ENCODE results near the gene SBK3. TPM values are rescaled to one million over a fixed set of nuclear protein-coding genes. Genes with fewer than 3 reads are reported as not detected.

The SBK3 gene
- total RNA-seq, 1 experiment from 2014 or later, result not detected

DNA sequence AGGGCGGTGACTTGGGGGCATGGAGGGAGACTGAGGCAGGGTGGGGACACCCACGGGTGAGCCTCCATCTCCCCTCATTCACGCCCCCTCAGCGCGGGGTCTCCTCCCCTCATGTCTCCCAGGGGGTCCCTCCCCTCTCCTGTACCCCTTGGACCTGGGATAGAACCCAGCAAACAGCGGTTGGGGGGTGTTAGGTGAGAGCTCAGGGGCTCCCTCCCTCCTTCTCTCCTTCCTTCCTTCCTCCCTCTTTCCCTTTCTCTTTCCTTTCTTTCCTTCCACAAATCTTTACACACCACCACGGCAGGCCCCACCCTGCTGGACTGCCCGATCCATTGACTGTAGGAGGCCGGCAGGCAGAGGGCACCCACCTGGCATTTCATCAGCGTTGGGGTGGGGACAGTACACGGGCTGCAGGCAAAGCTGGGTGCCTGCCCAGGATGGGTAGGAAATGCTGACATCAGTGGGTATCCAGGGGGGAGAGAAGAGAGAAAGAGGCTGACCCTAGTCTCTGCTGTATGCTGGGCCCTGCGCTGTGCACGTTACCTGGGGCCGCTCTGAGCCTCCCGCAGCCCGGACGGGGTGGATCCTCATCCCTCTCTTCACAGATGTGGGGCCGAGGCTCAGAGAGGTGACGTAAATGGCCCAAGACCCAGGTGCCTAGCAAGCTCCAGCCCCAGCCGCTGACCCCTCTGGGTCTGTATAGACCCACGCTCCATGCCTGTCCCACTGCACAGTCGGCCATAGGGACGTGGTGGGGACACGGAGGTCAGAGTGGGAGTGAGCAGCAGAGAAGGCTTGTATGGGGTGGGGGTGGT lies 53.6 kb downstream of the SBK3 start:
- no peak for DNase-seq (ENCODE audit: low read depth)

Other genes with a start within 250 kb of the SBK3 start
- not detected in 2 replicates for gene TMEM150B, start 220.2 kb downstream of the SBK3 start, total RNA-seq (2014; rRNA removed; shearing (Covaris generic))
- gene KMT5C, start 205.7 kb downstream of the SBK3 start, total RNA-seq (2014; rRNA removed; shearing (Covaris generic)), result 2.4 and 5.8 TPM in 2 replicates
- not detected in 2 replicates for gene COX6B2, start 190.8 kb downstream of the SBK3 start, total RNA-seq (2014; rRNA removed; shearing (Covaris generic))
- gene GARIN5B, start 182.3 kb downstream of the SBK3 start, total RNA-seq (2014; rRNA removed; shearing (Covaris generic)), result not detected in 2 replicates
- 52.7 and 56.0 TPM in 2 replicates for gene IL11, start 175.1 kb downstream of the SBK3 start, total RNA-seq (2014; rRNA removed; shearing (Covaris generic))
- not detected in 2 replicates for gene TMEM190, start 168.7 kb downstream of the SBK3 start, total RNA-seq (2014; rRNA removed; shearing (Covaris generic))
- gene TMEM238, start 161.3 kb downstream of the SBK3 start, total RNA-seq (2014; rRNA removed; shearing (Covaris generic)), result 1.1 and 1.3 TPM in 2 replicates
- gene RPL28, start 159.6 kb downstream of the SBK3 start, total RNA-seq (2014; rRNA removed; shearing (Covaris generic)), result 733 and 1,703 TPM in 2 replicates
- gene UBE2S, start 137.8 kb downstream of the SBK3 start, total RNA-seq (2014; rRNA removed; shearing (Covaris generic)), result 646 and 1,047 TPM in 2 replicates
- gene SHISA7, start 102.2 kb downstream of the SBK3 start, total RNA-seq (2014; rRNA removed; shearing (Covaris generic)), result not detected in 2 replicates
- 82.1 and 89.8 TPM in 2 replicates for gene ISOC2, start 83.9 kb downstream of the SBK3 start, total RNA-seq (2014; rRNA removed; shearing (Covaris generic))
- gene C19orf85, start 80.8 kb downstream of the SBK3 start, total RNA-seq (2014; rRNA removed; shearing (Covaris generic)), result 0.10 TPM in 1 of 2 replicates, not detected in the other
- 2.4 and 4.6 TPM in 2 replicates for gene ZNF628, start 68.9 kb downstream of the SBK3 start, total RNA-seq (2014; rRNA removed; shearing (Covaris generic))
- 27.4 and 31.7 TPM in 2 replicates for gene NAT14, start 60.4 kb downstream of the SBK3 start, total RNA-seq (2014; rRNA removed; shearing (Covaris generic))
- gene SSC5D, start 57.1 kb downstream of the SBK3 start, total RNA-seq (2014; rRNA removed; shearing (Covaris generic)), result 0.05 and 0.07 TPM in 2 replicates
- gene SBK2, start 8.4 kb downstream of the SBK3 start, total RNA-seq (2014; rRNA removed; shearing (Covaris generic)), result not detected in 2 replicates
- gene ZNF579, start 35.3 kb upstream of the SBK3 start, total RNA-seq (2014; rRNA removed; shearing (Covaris generic)), result 8.2 and 8.3 TPM in 2 replicates
- gene FIZ1, start 54.0 kb upstream of the SBK3 start, total RNA-seq (2014; rRNA removed; shearing (Covaris generic)), result 6.0 and 10.0 TPM in 2 replicates
- 18.8 and 26.2 TPM in 2 replicates for gene ZNF524, start 54.7 kb upstream of the SBK3 start, total RNA-seq (2014; rRNA removed; shearing (Covaris generic))
- 2.2 and 3.8 TPM in 2 replicates for gene ZNF865, start 60.1 kb upstream of the SBK3 start, total RNA-seq (2014; rRNA removed; shearing (Covaris generic))
- 4.1 and 6.1 TPM in 2 replicates for gene ZNF784, start 79.0 kb upstream of the SBK3 start, total RNA-seq (2014; rRNA removed; shearing (Covaris generic))
- 16.5 and 55.3 TPM in 2 replicates for gene ZNF580, start 95.5 kb upstream of the SBK3 start, total RNA-seq (2014; rRNA removed; shearing (Covaris generic))
- 23.7 and 29.5 TPM in 2 replicates for gene ZNF581, start 98.1 kb upstream of the SBK3 start, total RNA-seq (2014; rRNA removed; shearing (Covaris generic))
- 14.0 and 17.6 TPM in 2 replicates for gene CCDC106, start 102.7 kb upstream of the SBK3 start, total RNA-seq (2014; rRNA removed; shearing (Covaris generic))
- gene U2AF2, start 109.5 kb upstream of the SBK3 start, total RNA-seq (2014; rRNA removed; shearing (Covaris generic)), result 334 and 352 TPM in 2 replicates
- 97.4 and 122 TPM in 2 replicates for gene EPN1, start 129.7 kb upstream of the SBK3 start, total RNA-seq (2014; rRNA removed; shearing (Covaris generic))
- not detected in 2 replicates for gene NLRP9, start 192.9 kb upstream of the SBK3 start, total RNA-seq (2014; rRNA removed; shearing (Covaris generic))
- 0.13 and 0.18 TPM in 2 replicates for gene RFPL4A, start 213.6 kb upstream of the SBK3 start, total RNA-seq (2014; rRNA removed; shearing (Covaris generic))
- not detected in 2 replicates for gene RFPL4AL1, start 223.6 kb upstream of the SBK3 start, total RNA-seq (2014; rRNA removed; shearing (Covaris generic))